ENCODE results near the gene RTN4RL2.

DNA sequence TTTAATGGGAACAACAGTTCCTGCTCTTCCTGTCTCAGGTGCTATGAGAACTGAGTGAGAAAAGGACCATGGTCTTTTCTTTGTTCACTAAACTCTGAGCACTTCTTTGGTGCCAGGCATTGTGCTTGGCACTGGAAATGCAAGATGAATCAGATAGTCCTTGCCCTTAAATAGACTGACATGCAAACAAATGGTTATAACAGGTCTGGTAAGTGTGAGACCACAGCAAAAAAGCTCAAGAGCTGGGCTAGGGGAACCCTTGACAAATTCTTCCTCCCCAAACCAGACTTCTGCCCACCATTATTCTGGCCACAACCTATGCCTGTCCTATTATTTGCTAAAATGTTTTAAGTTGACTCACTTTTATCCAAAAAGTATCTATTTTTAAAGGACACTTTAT, 38.5 kb upstream of the RTN4RL2 start:
- TF ChIP-seq POLR2A (IDR thresholded peaks at IDR 0.05) (no peak), EP300 (IDR thresholded peaks at IDR 0.05) (no peak)
- TF ChIP-seq, protein P1, sequence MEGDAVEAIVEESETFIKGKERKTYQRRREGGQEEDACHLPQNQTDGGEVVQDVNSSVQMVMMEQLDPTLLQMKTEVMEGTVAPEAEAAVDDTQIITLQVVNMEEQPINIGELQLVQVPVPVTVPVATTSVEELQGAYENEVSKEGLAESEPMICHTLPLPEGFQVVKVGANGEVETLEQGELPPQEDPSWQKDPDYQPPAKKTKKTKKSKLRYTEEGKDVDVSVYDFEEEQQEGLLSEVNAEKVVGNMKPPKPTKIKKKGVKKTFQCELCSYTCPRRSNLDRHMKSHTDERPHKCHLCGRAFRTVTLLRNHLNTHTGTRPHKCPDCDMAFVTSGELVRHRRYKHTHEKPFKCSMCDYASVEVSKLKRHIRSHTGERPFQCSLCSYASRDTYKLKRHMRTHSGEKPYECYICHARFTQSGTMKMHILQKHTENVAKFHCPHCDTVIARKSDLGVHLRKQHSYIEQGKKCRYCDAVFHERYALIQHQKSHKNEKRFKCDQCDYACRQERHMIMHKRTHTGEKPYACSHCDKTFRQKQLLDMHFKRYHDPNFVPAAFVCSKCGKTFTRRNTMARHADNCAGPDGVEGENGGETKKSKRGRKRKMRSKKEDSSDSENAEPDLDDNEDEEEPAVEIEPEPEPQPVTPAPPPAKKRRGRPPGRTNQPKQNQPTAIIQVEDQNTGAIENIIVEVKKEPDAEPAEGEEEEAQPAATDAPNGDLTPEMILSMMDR (IDR thresholded peaks at IDR 0.05) = no peak

Measured in ovary (tissue), 3 donors.